Right lobe of liver (tissue), 6 donors: ENCODE data around the gene ASCC1. TPM values are rescaled to one million over a fixed set of nuclear protein-coding genes. Genes with fewer than 3 reads are reported as not detected.
A peak's percentile ranks its signal among the peaks of the same experiment; 100 is the strongest.

ENCODE experiments used
- ATAC-seq, 4 donors: fragments of 200-7000 bp; cut with Tn5 transposase; one replicate each; pipeline ENCODE4 v1.9.1; 2020; ENCODE audit warnings: mild to moderate bottlenecking in 4 of 4, moderate library complexity in 4 of 4
- DNase-seq, 3 donors: peaks; one replicate each; pipeline ENCODE4 v3.0.0-alpha.2; 2020
- H3K27ac ChIP-seq, 3 donors: fragments of 200-600 bp; one replicate each; pipeline ENCODE4 v1.8.0; 2022
- H3K27me3 ChIP-seq, 2 donors: fragments of 200-600 bp; one replicate each; pipeline ENCODE4 v1.8.0; 2022
- H3K36me3 ChIP-seq, 4 donors: fragments of 200-600 bp; sonication (generic) in 1 of 4; one replicate each; pipeline versions ENCODE4 v1.5.1 to v1.8.0; 2017 to 2022; ENCODE audit warnings: control low read depth in 1 of 4
- H3K4me1 ChIP-seq, 4 donors: fragments of 200-600 bp; sonication (generic) in 1 of 4; one replicate each; pipeline versions ENCODE4 v1.5.1 to v1.8.0; 2017 to 2022; ENCODE audit warnings: control low read depth in 1 of 4
- H3K4me3 ChIP-seq, 3 donors: fragments of 200-600 bp; one replicate each; pipeline ENCODE4 v1.8.0; 2022
- H3K9me3 ChIP-seq, 4 donors: fragments of 200-600 bp; sonication (generic) in 1 of 4; one replicate each; pipeline versions ENCODE4 v1.5.1 to v1.8.0; 2017 to 2022; ENCODE audit warnings: control low read depth in 1 of 4
- CTCF ChIP-seq, 4 donors: fragments of 200-600 bp in 3 of 4; fragments of 450-650 bp in 1 of 4; IDR thresholded peaks; one replicate each; pipeline versions ENCODE4 v1.5.1 to v1.8.0; 2016 to 2022; ENCODE audit warnings: antibody characterized with exemption in 4 of 4, mild to moderate bottlenecking in 2 of 4
- POLR2A ChIP-seq: fragments of 450-650 bp; IDR thresholded peaks from one replicate; pipeline ENCODE4 v1.6.1; 2017; ENCODE audit warnings: antibody characterized with exemption, mild to moderate bottlenecking
- WGBS: methylation state at CpG from one replicate; pipeline ENCODE4 v1.1.6; 2018; ENCODE audit warnings: low coverage, low lambda C conversion rate; ENCODE audit not compliant: insufficient coverage; ENCODE audit errors: missing lambda C conversion rate; 5-methylcytosine and 5-hydroxymethylcytosine counted together
- intact Hi-C, 2 donors: fragments of 100-400 bp; cut with DNase I; formaldehyde crosslinking; loops; one replicate each; pipeline versions ENCODE4 v1.11.2 to v1.14.1; 2022
- total RNA-seq, 6 experiments: library from RNA; depleted of rRNA in 2 of 6; stranded (reverse); fragments of >200 nt in 2 of 6; fragmentation: NEBNext Ultra II Directional in 3 of 6; extraction: Animal tissue kit (Norgen Biotek cat#: 25700) in 3 of 6; gene quantifications; one replicate each; pipeline versions ENCODE4 v1.1.0 to v1.2.4, GENCODE V29; 2016 to 2023
- donor health status: DM: no; HTN: yes; CAD: no.
- donor health status: DM: no; HTN: no; CAD: no.
- donor health status: DM: no; HTN: no; CAD: no.
- donor health status: DM: no; HTN: yes; CAD: no.
- donor health status: DM: no; HTN: yes; CAD: no.

ASCC1 gene
- total RNA-seq, 6 experiments from 2014 or later, result 12.0 to 26.5 (median 14.5) TPM

GRCh38 chr10:72062382-72062781 is 153.7 kb downstream of the ASCC1 start:
- H3K4me3 ChIP-seq, result no peak overlapping the region
- intact Hi-C loops, result no loop called here
- 76% methylated on average over 3 of the region's 10 CpGs for WGBS
- no peak overlapping the region for H3K27ac ChIP-seq
- H3K9me3 ChIP-seq, result no peaks in the 10 kb centered on the region
- no peaks in the 10 kb centered on the region for H3K4me1 ChIP-seq
- DNase-seq (no peak), ATAC-seq (no peak)
- no peaks in the 10 kb centered on the region for H3K36me3 ChIP-seq
- TF ChIP-seq POLR2A, result no peak
- no peak for TF ChIP-seq CTCF (IDR thresholded peaks at IDR 0.05)
- no peaks in the 10 kb centered on the region for H3K27me3 ChIP-seq

- TF ChIP-seq POLR2A (no peak), CTCF (IDR thresholded peaks at IDR 0.05) (no peak)
- 57% methylated on average over 1 of the region's 9 CpGs for WGBS
- intact Hi-C loops, result no loop called here
- H3K4me3 ChIP-seq, result no peak overlapping the region
- no peaks in the 10 kb centered on the region for H3K27me3 ChIP-seq
- DNase-seq (no peak), ATAC-seq (no peak)
- no peak overlapping the region for H3K27ac ChIP-seq
- no peaks in the 10 kb centered on the region for H3K4me1 ChIP-seq
- no peaks in the 10 kb centered on the region for H3K9me3 ChIP-seq
- H3K36me3 ChIP-seq, result no peaks in the 10 kb centered on the region
These were observed 154.1 kb downstream of the ASCC1 start for GRCh38 chr10:72061930-72062329.

GRCh38 chr10:72061491-72061890 is 154.6 kb downstream of the ASCC1 start:
- no peaks in the 10 kb centered on the region for H3K4me1 ChIP-seq

GRCh38 chr10:72059843-72060822 is 155.9 kb downstream of the ASCC1 start:
- Histone ChIP-seq H3K36me3 (no peaks in the 10 kb centered on the region), H3K9me3 (no peaks in the 10 kb centered on the region), H3K27me3 (no peaks in the 10 kb centered on the region), H3K27ac (no peak overlapping the region), H3K4me1 (no peaks in the 10 kb centered on the region), H3K4me3 (no peak overlapping the region)
- no peak for TF ChIP-seq CTCF (IDR thresholded peaks at IDR 0.05)
- no peak for TF ChIP-seq POLR2A
- intact Hi-C loops, result loop anchor here in 1 of 2 donors (10.0 kb wide), 1 partner anchor 105 kb away; no protein-coding TSS in a partner anchor
- ATAC-seq (no peak), DNase-seq (no peak)
- WGBS, result 55% methylated on average over 9 of the region's 19 CpGs

More at GRCh38 chr10:72061491-72061890, 154.6 kb downstream of the ASCC1 start:
- no peaks in the 10 kb centered on the region for H3K9me3 ChIP-seq
- DNase-seq (no peak), ATAC-seq (peak in 2 of 4 donors; percentile 19 to 28)
- H3K27ac ChIP-seq, result no peak overlapping the region
- intact Hi-C loops, result no loop called here
- no peaks in the 10 kb centered on the region for H3K36me3 ChIP-seq
- WGBS, result no CpG with 5 or more reads among the region's 5 CpGs
- no peaks in the 10 kb centered on the region for H3K27me3 ChIP-seq
- H3K4me3 ChIP-seq, result no peak overlapping the region
- no peak for TF ChIP-seq CTCF (IDR thresholded peaks at IDR 0.05)
- no peak for TF ChIP-seq POLR2A
